GM18907 (cell line): ENCODE results near the gene GRPEL1.

Source experiments
- ATAC-seq: cut with Tn5 transposase; IDR thresholded peaks from one replicate; pipeline ENCODE4 v1.9.1; 2021; ENCODE audit warnings: mild to moderate bottlenecking, moderate library complexity; ENCODE audit not compliant: unreplicated experiment

Gene GRPEL1

GRCh38 chr4:7066493-7066892, 1.4 kb downstream of the GRPEL1 start:
- ATAC-seq = no peak

DNA sequence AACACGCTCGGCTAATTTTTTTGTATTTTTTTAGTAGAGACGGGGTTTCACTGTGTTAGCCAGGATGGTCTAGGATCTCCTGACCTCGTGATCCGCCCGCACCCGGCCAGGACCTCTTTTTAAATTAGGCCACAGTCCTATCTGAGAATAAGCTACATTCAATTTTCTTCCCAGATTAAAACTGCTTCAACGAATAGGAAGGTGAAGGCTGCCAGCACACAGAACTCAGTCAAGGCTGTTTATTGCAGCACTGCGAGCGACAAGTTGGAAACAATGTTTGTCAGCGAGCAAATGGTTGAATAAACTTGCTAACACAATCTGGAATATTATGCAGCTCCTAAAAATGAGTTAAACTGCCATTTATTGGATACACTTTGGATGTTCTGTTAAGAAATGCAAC, 1.9 kb downstream of the GRPEL1 start:
- ATAC-seq = no peak

DNA sequence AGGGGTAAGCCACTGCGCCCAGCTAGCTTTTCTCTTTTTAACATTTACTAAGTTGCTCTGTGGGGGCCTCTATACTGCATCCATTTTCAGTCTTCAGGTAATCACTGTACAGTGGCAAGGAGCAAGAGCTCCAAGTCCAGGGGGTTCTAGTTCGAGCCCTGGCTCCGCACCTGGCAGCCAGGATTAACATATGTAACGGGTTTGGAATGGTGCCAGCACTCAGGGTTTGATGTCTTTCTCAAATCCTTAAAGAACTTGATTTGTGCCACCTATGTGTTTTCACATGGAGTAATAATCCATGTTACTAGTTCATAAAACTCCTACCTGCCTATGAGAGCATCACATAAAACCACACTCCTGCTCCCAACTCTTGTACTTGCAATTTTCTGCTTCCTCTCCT, 4.5 kb downstream of the GRPEL1 start:
- no peak for ATAC-seq

DNA sequence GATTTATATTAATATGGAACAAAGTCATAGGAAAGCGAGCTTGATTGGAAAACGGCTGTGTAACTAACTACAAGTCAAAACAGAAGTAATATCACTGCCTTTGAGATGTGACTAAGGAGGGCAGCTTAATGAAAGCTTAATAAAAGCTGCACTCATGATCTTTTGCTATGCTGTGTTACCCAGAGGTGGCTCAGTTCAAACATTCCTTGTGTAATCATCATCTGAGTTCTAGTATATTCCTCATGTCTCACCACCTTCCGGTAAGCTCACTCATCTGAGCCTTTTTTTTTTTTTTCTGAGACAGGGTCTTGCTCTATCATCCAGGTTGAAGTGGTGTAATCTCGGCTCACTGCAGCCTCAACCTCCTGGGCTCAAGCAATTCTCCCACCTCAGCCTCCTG, 5.0 kb downstream of the GRPEL1 start:
- no peak for ATAC-seq

- ATAC-seq = no peak
Observed at GRCh38 chr4:7061815-7062214, 6.0 kb downstream of the GRPEL1 start.

DNA sequence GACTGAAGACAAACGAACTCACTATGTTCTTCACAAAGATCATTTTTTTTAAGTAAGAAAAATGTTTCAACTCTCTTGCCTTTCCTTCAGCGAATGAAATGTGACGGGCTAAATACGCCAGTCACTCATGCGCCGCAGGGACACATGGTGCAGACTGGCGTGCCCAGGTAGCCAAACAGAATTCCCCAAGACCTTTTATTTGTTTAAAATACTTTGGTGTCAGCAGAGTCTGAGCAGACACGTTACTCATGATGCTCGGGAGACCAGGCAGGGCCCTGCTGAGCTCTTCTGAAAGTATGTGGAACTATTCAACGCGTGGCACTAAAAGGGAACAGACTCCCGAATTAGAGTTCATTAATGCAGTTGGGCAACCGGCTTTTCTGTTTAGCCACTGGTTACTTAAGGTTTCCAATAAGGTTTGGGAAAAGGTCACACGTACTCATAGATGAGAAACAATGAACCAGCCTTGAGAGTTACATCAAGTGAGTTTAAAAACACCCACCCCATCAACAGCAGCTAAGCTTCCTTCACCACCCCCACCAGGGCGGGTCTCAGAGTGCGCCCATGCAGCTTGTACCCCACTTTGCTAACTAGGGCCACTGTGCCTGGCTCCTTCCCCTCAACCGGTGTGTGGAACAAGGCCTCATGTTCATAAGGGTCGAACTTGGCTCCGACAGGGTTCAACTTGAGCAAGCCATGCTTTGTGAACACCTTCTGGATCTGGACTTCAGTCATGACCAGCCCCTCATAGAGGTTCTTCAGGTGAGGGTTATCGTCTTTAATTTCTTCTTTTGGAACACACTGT, 7.3 kb downstream of the GRPEL1 start:
- ATAC-seq = no peak

GRCh38 chr4:7059662-7060061, 8.2 kb downstream of the GRPEL1 start:
- no peak for ATAC-seq

DNA sequence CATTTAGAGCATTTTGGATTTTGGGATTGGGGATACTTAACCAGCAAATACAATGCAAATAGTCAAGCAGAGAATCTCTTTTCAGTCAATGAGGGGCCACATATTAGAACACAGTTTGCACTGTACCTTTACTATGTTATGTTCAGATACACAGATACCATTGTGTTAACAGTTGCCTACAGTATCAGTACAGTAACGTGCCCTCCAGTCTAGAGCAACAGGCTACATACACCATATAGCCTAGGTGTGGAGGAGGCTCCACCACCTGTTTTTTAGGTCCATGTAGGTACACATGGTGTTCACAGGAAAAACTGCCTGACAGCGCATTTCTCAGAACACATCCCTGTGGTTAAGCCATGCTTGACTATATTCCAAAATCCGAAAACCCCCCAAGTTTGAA, 9.1 kb downstream of the GRPEL1 start:
- ATAC-seq = peak; percentile 22

GRCh38 chr4:7055990-7056325, 11.9 kb downstream of the GRPEL1 start:
- no peak for ATAC-seq

GRCh38 chr4:7055111-7055989, 12.5 kb downstream of the GRPEL1 start:
- ATAC-seq = no peak

- ATAC-seq = no peak
Observed at GRCh38 chr4:7054106-7054880, 13.6 kb downstream of the GRPEL1 start.

GRCh38 chr4:7052923-7053715, 14.7 kb downstream of the GRPEL1 start:
- ATAC-seq = no peak

GRCh38 chr4:7052313-7052712, 15.6 kb downstream of the GRPEL1 start:
- no peak for ATAC-seq

GRCh38 chr4:7051905-7052304, 16.0 kb downstream of the GRPEL1 start:
- no peak for ATAC-seq

GRCh38 chr4:7051144-7051495, 16.7 kb downstream of the GRPEL1 start:
- ATAC-seq = no peak

DNA sequence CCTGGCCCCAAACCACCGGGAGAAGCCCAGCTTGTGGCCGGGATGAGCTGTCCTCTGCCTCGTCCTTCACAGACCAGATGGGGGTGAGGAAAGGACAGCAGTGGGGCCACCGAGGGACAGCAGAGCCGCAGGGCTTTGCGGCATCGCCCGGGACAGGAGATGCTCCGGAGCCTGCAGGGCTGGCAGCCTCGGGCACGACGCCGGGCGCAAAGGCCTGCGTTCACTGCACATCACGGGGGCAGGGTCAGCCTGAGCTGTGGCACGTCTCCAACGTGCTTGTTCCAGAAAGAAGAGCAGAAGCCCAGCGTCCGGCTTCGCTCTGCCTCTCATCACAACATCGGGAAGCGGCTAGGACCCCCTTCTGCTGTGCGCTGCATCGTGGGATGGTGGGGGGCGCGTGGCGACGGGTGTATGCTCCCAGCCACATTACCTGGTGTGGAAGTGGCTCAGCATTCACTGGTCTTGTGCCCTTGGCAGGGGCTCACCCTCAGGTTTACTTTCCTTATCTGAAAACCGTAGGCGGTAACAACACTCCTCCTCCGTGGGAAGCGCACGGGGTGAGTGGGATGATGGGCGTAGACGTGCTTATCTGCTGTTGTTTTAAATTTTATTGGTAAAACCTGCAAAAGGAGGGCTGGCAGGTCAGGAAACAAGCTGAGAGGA, 17.3 kb downstream of the GRPEL1 start:
- no peak for ATAC-seq

DNA sequence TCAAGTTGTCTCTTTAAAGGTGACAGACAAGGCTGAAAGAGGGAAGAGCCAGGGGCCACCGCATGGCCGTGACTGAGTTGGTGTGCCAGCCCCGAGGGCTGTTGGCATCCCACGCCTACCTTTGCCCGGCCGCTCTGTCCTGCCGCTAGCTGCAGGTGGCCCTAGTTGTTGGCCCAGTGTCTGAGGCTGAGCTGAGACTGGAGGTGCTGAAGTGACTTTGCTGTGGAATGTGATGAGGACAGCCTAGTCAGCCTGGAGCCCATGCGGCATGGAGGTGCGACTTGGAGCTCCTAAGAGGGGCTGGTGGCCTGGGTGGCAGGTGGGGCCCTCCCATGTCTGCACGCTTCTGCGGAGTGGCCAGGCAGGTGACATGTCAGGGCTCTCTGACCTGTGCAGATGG, 18.1 kb downstream of the GRPEL1 start:
- no peak for ATAC-seq

- no peak for ATAC-seq
Observed at GRCh38 chr4:7049295-7049694, 18.6 kb downstream of the GRPEL1 start.

DNA sequence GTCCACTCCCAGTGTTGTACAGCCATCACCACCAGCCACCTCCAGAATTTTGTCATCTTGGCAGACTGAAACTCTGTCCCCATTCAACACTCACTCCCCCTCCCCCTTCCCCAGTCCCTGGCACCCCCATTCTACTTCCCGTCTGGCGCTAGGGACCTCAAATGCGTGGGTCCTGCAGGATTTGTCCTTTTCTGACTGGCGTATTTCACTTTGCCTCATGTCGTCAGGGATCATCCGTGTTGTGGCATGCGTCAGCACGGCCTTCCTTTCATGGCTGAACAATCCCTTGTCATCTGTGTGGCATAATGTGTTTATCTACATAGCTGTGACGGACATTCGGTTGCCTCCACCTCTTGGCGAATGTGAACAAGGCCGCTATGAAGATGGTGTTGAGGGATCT, 19.2 kb downstream of the GRPEL1 start:
- ATAC-seq = no peak

DNA sequence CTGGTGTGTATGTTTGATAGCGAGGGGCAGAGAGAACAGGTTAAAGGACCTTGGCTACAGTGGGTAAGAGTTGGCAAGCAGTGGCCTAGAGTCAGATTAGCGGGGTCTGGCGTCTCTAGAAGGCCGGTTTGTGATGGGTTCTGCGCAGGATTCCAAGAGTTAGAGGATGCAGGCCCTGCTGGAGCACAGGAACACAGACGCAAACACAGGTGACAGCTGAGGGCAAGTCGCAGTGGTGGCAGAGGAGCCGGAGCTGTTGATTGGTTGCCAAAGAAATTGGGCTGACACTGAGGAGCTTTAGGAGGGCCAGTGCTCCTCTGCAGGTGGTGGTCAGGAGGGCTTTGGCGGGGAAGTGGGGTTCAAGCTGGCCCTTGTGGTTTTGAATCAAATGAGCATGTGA, 20.9 kb downstream of the GRPEL1 start:
- ATAC-seq = no peak
